ENCODE data around the gene AAK1. TPM values are rescaled to one million over a fixed set of nuclear protein-coding genes. Genes with fewer than 3 reads are reported as not detected.

AAK1 gene
- total and polyA plus RNA-seq, 2 experiments from 2014 or later, result 39.0 to 52.4 TPM

DNA sequence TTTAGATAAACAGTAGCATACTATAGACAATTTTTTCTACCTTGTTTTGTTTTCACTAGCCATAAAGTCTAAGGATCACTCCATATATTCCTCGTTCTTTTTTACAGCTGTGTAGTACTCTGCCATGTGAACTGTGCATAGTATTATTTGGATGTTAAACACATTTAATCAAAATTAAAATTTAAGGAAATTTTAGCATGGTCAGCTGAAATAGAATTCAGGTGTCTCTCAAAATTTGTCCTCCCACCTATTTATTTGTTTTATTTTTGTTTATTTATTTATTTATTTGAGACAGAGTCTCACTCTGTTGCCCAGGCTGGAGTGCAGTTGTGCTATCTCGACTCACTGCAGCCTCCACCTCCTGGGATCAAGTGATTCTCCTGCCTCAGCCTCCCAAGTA, 46.4 kb upstream of the AAK1 start:
- Histone ChIP-seq H3F3A (replicated peaks; ENCODE audit: low read depth) (no peaks in the 10 kb centered on the region), H3K4me3 (no peak overlapping the region), H3K79me2 (replicated peaks; ENCODE audit: insufficient read depth) (no peaks in the 10 kb centered on the region), H3K9me2 (ENCODE audit: insufficient read depth) (no peaks in the 10 kb centered on the region), H4K20me1 (replicated peaks; ENCODE audit: insufficient read depth) (no peaks in the 10 kb centered on the region), H3K4me2 (no peak overlapping the region), H2AFZ (no peak overlapping the region), H3K27me3 (ENCODE audit: insufficient read depth) (no peaks in the 10 kb centered on the region), H3K4me1 (ENCODE audit: insufficient read depth) (no peaks in the 10 kb centered on the region), H3K27ac (ENCODE audit: low read depth) (no peak overlapping the region), H3K36me3 (ENCODE audit: insufficient read depth) (no peaks in the 10 kb centered on the region)
- ATAC-seq (no peak), DNase-seq (ENCODE audit: low spot score) (no peak)
- Mint-ChIP-seq H3K9me3 (no peaks in the 10 kb centered on the region), H3K36me3 (ENCODE audit: low read depth) (no peaks in the 10 kb centered on the region), H3K27me3 (ENCODE audit: insufficient read depth, low read depth, poor library complexity) (no peaks in the 10 kb centered on the region), H3K4me1 (no peaks in the 10 kb centered on the region), H3K27ac (no peak overlapping the region), H3K4me3 (no peak overlapping the region)
- TF ChIP-seq ZNF462 (CRISPR knock-in tag; IDR thresholded peaks at IDR 0.05) (no peak), EZH2phosphoT487 (IDR thresholded peaks at IDR 0.05; ENCODE audit: unreplicated experiment) (no peak), CTCF (conservative IDR thresholded peaks at IDR 0.05; ENCODE audit: low read depth in 2 of 2) (no peak), ZNF114 (CRISPR knock-in tag; IDR thresholded peaks at IDR 0.05) (no peak), POLR2AphosphoS5 (IDR thresholded peaks at IDR 0.05; ENCODE audit: low read depth) (no peak), JUNB (IDR thresholded peaks at IDR 0.05; ENCODE audit: unreplicated experiment) (no peak), STAT1 (IDR thresholded peaks at IDR 0.05; ENCODE audit: unreplicated experiment) (no peak), ETS1 (IDR thresholded peaks at IDR 0.05) (no peak), ZNF331 (CRISPR knock-in tag; IDR thresholded peaks at IDR 0.05; ENCODE audit: low read depth) (no peak), EZH2 (IDR thresholded peaks at IDR 0.05; ENCODE audit: low read depth, unreplicated experiment) (no peak), NANOG (IDR thresholded peaks at IDR 0.05; ENCODE audit: borderline replicate concordance) (no peak), CREB1 (CRISPR knock-in tag; IDR thresholded peaks at IDR 0.05; ENCODE audit: low read depth) (no peak)
- TF ChIP-seq, protein P1, sequence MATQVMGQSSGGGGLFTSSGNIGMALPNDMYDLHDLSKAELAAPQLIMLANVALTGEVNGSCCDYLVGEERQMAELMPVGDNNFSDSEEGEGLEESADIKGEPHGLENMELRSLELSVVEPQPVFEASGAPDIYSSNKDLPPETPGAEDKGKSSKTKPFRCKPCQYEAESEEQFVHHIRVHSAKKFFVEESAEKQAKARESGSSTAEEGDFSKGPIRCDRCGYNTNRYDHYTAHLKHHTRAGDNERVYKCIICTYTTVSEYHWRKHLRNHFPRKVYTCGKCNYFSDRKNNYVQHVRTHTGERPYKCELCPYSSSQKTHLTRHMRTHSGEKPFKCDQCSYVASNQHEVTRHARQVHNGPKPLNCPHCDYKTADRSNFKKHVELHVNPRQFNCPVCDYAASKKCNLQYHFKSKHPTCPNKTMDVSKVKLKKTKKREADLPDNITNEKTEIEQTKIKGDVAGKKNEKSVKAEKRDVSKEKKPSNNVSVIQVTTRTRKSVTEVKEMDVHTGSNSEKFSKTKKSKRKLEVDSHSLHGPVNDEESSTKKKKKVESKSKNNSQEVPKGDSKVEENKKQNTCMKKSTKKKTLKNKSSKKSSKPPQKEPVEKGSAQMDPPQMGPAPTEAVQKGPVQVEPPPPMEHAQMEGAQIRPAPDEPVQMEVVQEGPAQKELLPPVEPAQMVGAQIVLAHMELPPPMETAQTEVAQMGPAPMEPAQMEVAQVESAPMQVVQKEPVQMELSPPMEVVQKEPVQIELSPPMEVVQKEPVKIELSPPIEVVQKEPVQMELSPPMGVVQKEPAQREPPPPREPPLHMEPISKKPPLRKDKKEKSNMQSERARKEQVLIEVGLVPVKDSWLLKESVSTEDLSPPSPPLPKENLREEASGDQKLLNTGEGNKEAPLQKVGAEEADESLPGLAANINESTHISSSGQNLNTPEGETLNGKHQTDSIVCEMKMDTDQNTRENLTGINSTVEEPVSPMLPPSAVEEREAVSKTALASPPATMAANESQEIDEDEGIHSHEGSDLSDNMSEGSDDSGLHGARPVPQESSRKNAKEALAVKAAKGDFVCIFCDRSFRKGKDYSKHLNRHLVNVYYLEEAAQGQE (IDR thresholded peaks at IDR 0.05; ENCODE audit: unreplicated experiment), result no peak

All from GM23338 (cell line).